T-helper 17 cell (primary cell): ENCODE results near the gene KMT2E. TPM values are rescaled to one million over a fixed set of nuclear protein-coding genes. Genes with fewer than 3 reads are reported as not detected.
A peak's percentile ranks its signal among the peaks of the same experiment; 100 is the strongest.

Experiments
- ATAC-seq: fragments of 150-1000 bp; cut with Tn5 transposase; 2 replicates; pipeline ENCODE4 v1.10.0; 2021; ENCODE audit warnings: mild to moderate bottlenecking, moderate library complexity
- DNase-seq, 3 donors: peaks; one replicate each; pipeline versions ENCODE4 v3.0.0 to v3.0.0-alpha.2; 2020 to 2021
- H3K9me3 ChIP-seq: one replicate; pipeline ENCODE4 v1.7.0; 2013; ENCODE audit warnings: low read length, mild to moderate bottlenecking; ENCODE audit not compliant: control insufficient read depth, poor library complexity, severe bottlenecking
- H3K27ac Mint-ChIP-seq: one replicate; pipeline ENCODE4 v1.8.0; 2022; ENCODE audit warnings: mild to moderate bottlenecking, moderate library complexity, mixed read lengths
- H3K27me3 Mint-ChIP-seq: one replicate; pipeline ENCODE4 v1.8.0; 2022; ENCODE audit warnings: mixed read lengths
- H3K36me3 Mint-ChIP-seq: one replicate; pipeline ENCODE4 v1.8.0; 2022; ENCODE audit warnings: low read depth, mixed read lengths
- H3K4me1 Mint-ChIP-seq: one replicate; pipeline ENCODE4 v1.8.0; 2022; ENCODE audit warnings: mild to moderate bottlenecking, mixed read lengths
- H3K4me3 Mint-ChIP-seq: one replicate; pipeline ENCODE4 v1.8.0; 2022; ENCODE audit warnings: mild to moderate bottlenecking, moderate library complexity, mixed read lengths
- total RNA-seq, 4 donors: library from RNA in 2 of 4; stranded (reverse) in 2 of 4; gene quantifications; one replicate each; pipeline ENCODE4 v1.2.3 and lab custom pipeline; 2022 to 2026

Gene KMT2E
- total RNA-seq, 2 donors from 2014 or later: 285 to 301 TPM

- Mint-ChIP-seq H3K27ac (no peak overlapping the region), H3K27me3 (no peaks in the 10 kb centered on the region), H3K4me3 (no peak overlapping the region), H3K36me3 (peaks cover 8% of the 10 kb centered on the region), H3K4me1 (peaks cover 19% of the 10 kb centered on the region)
- no peak for ATAC-seq
- H3K9me3 ChIP-seq: no peaks in the 10 kb centered on the region
- DNase-seq: no peak
Measured at GRCh38 chr7:105127179-105127578, 113.2 kb downstream of the KMT2E start.

DNA sequence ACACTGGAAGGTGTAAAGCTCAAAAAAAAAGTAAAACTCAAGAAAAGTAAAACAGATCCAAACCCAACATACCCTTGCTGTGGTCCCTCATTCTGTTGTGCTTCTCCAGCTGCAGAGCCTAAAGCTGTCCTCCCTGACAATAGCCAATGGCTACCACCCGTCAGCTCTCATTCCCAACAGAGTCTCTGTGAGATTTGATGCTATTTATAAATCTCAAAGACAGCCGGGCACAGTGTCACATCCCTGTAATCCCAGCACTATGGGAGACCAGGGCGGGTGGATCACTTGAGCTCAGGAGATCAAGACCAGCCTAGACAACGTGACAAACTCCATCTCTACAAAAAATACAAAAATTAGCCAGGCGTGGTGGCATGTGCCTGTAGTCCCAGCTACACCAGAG, 116.0 kb downstream of the KMT2E start:
- H3K9me3 ChIP-seq: no peaks in the 10 kb centered on the region
- Mint-ChIP-seq H3K4me3 (no peak overlapping the region), H3K27me3 (no peaks in the 10 kb centered on the region), H3K4me1 (peaks cover 20% of the 10 kb centered on the region), H3K36me3 (peaks cover 12% of the 10 kb centered on the region), H3K27ac (peak overlapping the region; percentile 45)
- ATAC-seq (no peak), DNase-seq (no peak)

GRCh38 chr7:105130580-105130979, 116.6 kb downstream of the KMT2E start:
- peaks cover 12% of the 10 kb centered on the region for H3K36me3 Mint-ChIP-seq
- no peaks in the 10 kb centered on the region for H3K9me3 ChIP-seq
- DNase-seq: no peak
- H3K27me3 Mint-ChIP-seq: no peaks in the 10 kb centered on the region
- H3K4me3 Mint-ChIP-seq: no peak overlapping the region
- no peak for ATAC-seq
- H3K27ac Mint-ChIP-seq: peak overlapping the region; percentile 77
- H3K4me1 Mint-ChIP-seq: peaks cover 21% of the 10 kb centered on the region

DNA sequence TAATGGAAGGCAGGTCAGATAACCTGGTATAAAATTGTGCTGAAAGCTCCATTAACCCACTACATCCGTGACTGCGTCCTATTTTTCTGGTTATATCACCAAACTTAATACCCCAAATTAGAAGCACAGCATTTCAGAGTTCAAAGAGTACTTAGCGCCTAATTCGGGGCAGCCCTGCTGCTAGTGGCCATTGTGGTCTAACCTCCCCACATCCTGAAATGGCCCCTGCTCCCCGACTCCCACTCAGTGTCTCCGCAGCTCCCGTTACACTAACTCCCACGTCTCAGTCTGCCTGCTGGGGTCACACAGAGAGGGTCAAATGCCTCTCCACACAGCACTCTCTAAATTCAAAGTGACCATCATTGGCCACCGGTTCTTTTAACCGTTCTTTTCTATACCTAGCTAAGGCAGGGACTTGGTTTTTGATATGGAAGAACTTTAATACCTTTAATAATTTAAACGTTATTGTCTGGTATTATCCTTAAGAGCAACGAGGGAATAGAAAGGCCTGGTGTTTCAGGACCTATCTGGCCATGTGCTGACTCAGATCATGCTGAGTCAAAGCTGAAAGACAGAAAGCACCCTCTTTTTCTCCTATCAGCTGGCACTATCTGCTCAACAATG, 117.1 kb downstream of the KMT2E start:
- DNase-seq: no peak
- H3K36me3 Mint-ChIP-seq: peaks cover 8% of the 10 kb centered on the region
- no peak for ATAC-seq
- H3K9me3 ChIP-seq: no peaks in the 10 kb centered on the region
- H3K4me3 Mint-ChIP-seq: no peak overlapping the region
- peak overlapping the region; percentile 77 for H3K27ac Mint-ChIP-seq
- H3K4me1 Mint-ChIP-seq: peaks cover 21% of the 10 kb centered on the region
- no peaks in the 10 kb centered on the region for H3K27me3 Mint-ChIP-seq

GRCh38 chr7:105131890-105132289, 117.9 kb downstream of the KMT2E start:
- no peak overlapping the region for H3K4me3 Mint-ChIP-seq
- H3K9me3 ChIP-seq: no peaks in the 10 kb centered on the region
- no peak for ATAC-seq
- H3K4me1 Mint-ChIP-seq: peaks cover 25% of the 10 kb centered on the region
- DNase-seq: no peak
- H3K27me3 Mint-ChIP-seq: no peaks in the 10 kb centered on the region
- peak overlapping the region; percentile 77 for H3K27ac Mint-ChIP-seq
- peaks cover 11% of the 10 kb centered on the region for H3K36me3 Mint-ChIP-seq

DNA sequence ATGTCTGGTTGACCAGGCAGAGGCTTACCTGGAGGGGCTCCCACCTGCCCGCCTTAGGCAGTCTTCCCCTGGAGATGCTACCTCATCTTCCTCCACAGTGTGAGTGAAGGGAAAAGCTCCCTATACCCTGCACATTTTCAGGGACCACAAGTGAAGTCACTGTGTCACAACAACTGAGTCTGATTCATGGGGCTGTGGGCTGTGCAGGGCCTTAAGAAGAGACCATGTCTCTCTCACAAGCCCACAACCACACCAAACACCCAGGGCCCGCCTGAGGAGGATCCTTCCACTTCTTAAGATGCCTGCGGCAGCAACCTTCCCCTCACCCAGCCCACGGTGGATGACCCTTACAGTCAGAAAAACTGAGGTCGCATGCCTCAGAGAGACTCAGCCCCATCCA, 118.3 kb downstream of the KMT2E start:
- Mint-ChIP-seq H3K4me1 (peaks cover 28% of the 10 kb centered on the region), H3K4me3 (no peak overlapping the region), H3K27me3 (no peaks in the 10 kb centered on the region), H3K36me3 (peaks cover 12% of the 10 kb centered on the region), H3K27ac (no peak overlapping the region)
- ATAC-seq: no peak
- H3K9me3 ChIP-seq: no peaks in the 10 kb centered on the region
- no peak for DNase-seq

DNA sequence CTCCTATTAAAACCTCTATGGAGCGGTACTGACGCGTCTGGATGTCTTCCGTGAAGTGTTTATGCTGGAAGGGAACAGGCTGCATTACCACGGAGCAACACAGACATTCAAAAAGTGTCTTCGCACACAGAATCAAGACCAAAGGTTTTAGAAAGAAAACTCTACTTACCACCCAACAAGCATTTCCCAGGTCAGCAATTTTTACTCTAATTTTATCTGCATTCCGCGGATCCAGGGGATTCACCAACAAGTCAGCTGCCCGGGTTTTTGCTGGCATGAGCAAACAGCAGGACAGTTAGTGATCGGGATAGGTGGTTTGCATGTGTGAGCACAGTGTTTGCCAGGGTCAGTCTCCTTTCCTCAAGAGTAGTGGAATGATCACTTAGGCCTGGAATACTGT, 118.8 kb downstream of the KMT2E start:
- no peak for DNase-seq
- Mint-ChIP-seq H3K27ac (no peak overlapping the region), H3K4me1 (peaks cover 30% of the 10 kb centered on the region), H3K27me3 (no peaks in the 10 kb centered on the region), H3K36me3 (peaks cover 14% of the 10 kb centered on the region), H3K4me3 (no peak overlapping the region)
- ATAC-seq: no peak
- no peaks in the 10 kb centered on the region for H3K9me3 ChIP-seq

- H3K27ac Mint-ChIP-seq: no peak overlapping the region
- ATAC-seq (no peak), DNase-seq (no peak)
- H3K27me3 Mint-ChIP-seq: no peaks in the 10 kb centered on the region
- H3K4me3 Mint-ChIP-seq: no peak overlapping the region
- peaks cover 34% of the 10 kb centered on the region for H3K4me1 Mint-ChIP-seq
- H3K9me3 ChIP-seq: no peaks in the 10 kb centered on the region
- H3K36me3 Mint-ChIP-seq: peaks cover 17% of the 10 kb centered on the region
Measured at GRCh38 chr7:105133358-105133757, 119.4 kb downstream of the KMT2E start.

GRCh38 chr7:105133986-105134655, 120.1 kb downstream of the KMT2E start:
- H3K4me1 Mint-ChIP-seq: peaks cover 37% of the 10 kb centered on the region
- peak overlapping the region; percentile 67 for H3K27ac Mint-ChIP-seq
- ATAC-seq (no peak), DNase-seq (no peak)
- no peaks in the 10 kb centered on the region for H3K27me3 Mint-ChIP-seq
- no peaks in the 10 kb centered on the region for H3K9me3 ChIP-seq
- peaks cover 20% of the 10 kb centered on the region for H3K36me3 Mint-ChIP-seq
- H3K4me3 Mint-ChIP-seq: no peak overlapping the region

DNA sequence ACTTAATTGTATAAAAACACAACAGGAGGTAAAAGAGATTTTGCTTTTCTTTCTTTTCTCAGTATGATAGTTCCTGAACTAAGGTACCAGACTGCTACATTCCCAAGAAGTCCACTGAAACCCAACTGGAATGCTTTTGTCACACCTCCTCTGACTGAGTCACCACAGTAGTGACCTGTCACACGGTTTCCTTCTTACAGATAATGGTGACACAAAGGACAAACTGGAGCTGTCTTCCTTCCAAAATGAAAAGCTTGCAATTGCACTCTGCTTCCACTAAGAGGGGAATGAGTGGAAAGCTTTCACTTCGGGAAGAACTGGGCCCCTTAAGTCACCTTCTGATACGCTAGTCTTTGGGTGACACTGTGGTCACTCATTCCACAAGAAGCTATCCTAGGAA, 122.2 kb downstream of the KMT2E start:
- H3K9me3 ChIP-seq: no peaks in the 10 kb centered on the region
- DNase-seq: no peak
- no peak for ATAC-seq
- H3K4me1 Mint-ChIP-seq: peaks cover 36% of the 10 kb centered on the region
- no peaks in the 10 kb centered on the region for H3K27me3 Mint-ChIP-seq
- H3K27ac Mint-ChIP-seq: no peak overlapping the region
- H3K4me3 Mint-ChIP-seq: no peak overlapping the region
- peaks cover 18% of the 10 kb centered on the region for H3K36me3 Mint-ChIP-seq

GRCh38 chr7:105137898-105138297, 123.9 kb downstream of the KMT2E start:
- no peak for ATAC-seq
- H3K36me3 Mint-ChIP-seq: peaks cover 25% of the 10 kb centered on the region
- H3K4me1 Mint-ChIP-seq: peaks cover 39% of the 10 kb centered on the region
- DNase-seq: no peak
- H3K4me3 Mint-ChIP-seq: no peak overlapping the region
- H3K9me3 ChIP-seq: no peaks in the 10 kb centered on the region
- H3K27me3 Mint-ChIP-seq: no peaks in the 10 kb centered on the region
- H3K27ac Mint-ChIP-seq: no peak overlapping the region

- H3K27ac Mint-ChIP-seq: no peak overlapping the region
- H3K36me3 Mint-ChIP-seq: peaks cover 26% of the 10 kb centered on the region
- no peak overlapping the region for H3K4me3 Mint-ChIP-seq
- H3K9me3 ChIP-seq: no peaks in the 10 kb centered on the region
- DNase-seq (no peak), ATAC-seq (no peak)
- no peaks in the 10 kb centered on the region for H3K27me3 Mint-ChIP-seq
- H3K4me1 Mint-ChIP-seq: peaks cover 32% of the 10 kb centered on the region
Measured at GRCh38 chr7:105139381-105139780, 125.4 kb downstream of the KMT2E start.

GRCh38 chr7:105141068-105141467, 127.1 kb downstream of the KMT2E start:
- Mint-ChIP-seq H3K4me1 (peaks cover 28% of the 10 kb centered on the region), H3K27ac (no peak overlapping the region), H3K36me3 (peaks cover 24% of the 10 kb centered on the region), H3K27me3 (no peaks in the 10 kb centered on the region), H3K4me3 (no peak overlapping the region)
- DNase-seq (no peak), ATAC-seq (no peak)
- H3K9me3 ChIP-seq: no peaks in the 10 kb centered on the region

- no peak for ATAC-seq
Measured at GRCh38 chr7:105149827-105150226, 135.8 kb downstream of the KMT2E start.

More at GRCh38 chr7:105149827-105150226, 135.8 kb downstream of the KMT2E start:
- Mint-ChIP-seq H3K4me3 (no peak overlapping the region), H3K27ac (peak overlapping the region; percentile 27), H3K27me3 (no peaks in the 10 kb centered on the region), H3K36me3 (no peaks in the 10 kb centered on the region), H3K4me1 (peaks cover 9% of the 10 kb centered on the region)
- DNase-seq: no peak
- H3K9me3 ChIP-seq: no peaks in the 10 kb centered on the region
